Stomach (tissue), 4 donors: ENCODE measurements around the gene FGF12.

Source experiments
- EP300 ChIP-seq: sonication (generic); formaldehyde crosslinking; IDR thresholded peaks from one replicate; pipeline ENCODE4 v1.6.1; 2017; ENCODE audit warnings: antibody characterized with exemption
- POLR2AphosphoS5 ChIP-seq, 3 donors: sonication (generic); formaldehyde crosslinking; IDR thresholded peaks; one replicate each; pipeline ENCODE4 v1.6.1; 2016; ENCODE audit warnings: antibody characterized with exemption in 3 of 3

DNA sequence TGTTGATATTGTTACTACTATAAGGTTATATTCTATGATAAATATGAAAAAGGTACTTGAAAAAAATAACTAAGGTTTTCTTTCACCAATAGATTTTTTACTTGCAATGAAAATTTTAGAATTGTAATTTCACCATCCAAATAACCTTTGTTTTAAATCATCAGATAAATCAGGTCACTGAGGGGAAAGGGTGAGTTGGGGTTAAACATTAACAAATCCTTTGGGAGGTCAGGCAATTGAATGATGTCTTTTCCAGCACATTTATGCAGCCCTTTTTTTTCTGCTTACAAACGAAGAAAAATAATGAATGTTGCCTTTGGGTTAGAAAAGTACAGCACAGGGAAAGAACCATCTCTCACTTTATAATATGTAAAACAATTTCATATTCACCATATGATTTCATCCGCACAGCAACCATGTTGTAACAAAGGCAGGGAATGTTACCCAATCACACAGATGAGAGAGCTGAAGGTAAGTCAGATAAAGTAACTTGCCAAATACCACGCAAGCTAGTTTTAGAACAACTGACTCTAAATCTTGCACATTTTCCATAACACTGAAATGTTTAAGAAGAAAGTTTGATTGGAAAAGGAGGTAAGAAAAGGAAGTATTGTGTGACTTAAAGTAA, 151.3 kb downstream of the FGF12 start:
- TF ChIP-seq EP300 (no peak), POLR2AphosphoS5 (IDR thresholded peaks at IDR 0.05) (no peak)
